GM12892 (cell line): Measurements from ENCODE around the gene TSR1.
A peak's percentile ranks its signal among the peaks of the same experiment; 100 is the strongest.
"Not testable (repeated sequence)": the region's sequence is repeated elsewhere in the genome, so short reads cannot be mapped to it uniquely, and the experiment has no call there.

ENCODE experiments used
- DNase-seq: peaks from one replicate; pipeline ENCODE4 v3.0.0; 2011; ENCODE audit not compliant: insufficient read length
- FAIRE-seq: peaks from 2 replicates; lab custom pipeline; 2011; peaks lifted over from hg19 to GRCh38; lab: Jason Lieb, UNC
- POLR2A ChIP-seq: IDR thresholded peaks from 2 replicates; pipeline ENCODE4 v1.6.1; 2011; ENCODE audit warnings: low read depth, low read length, control low read depth
- POLR2AphosphoS5 ChIP-seq: IDR thresholded peaks from 2 replicates; pipeline ENCODE4 v1.6.1; 2011; ENCODE audit warnings: low read depth, low read length, control low read depth
- TAF1 ChIP-seq: IDR thresholded peaks from 2 replicates; pipeline ENCODE4 v1.6.1; 2011; ENCODE audit warnings: low read depth, mild to moderate bottlenecking, control low read depth, low read length, borderline replicate concordance

TSR1 gene

GRCh38 chr17:2317796-2318195, 18.5 kb downstream of the TSR1 start:
- TF ChIP-seq POLR2A (no peak), POLR2AphosphoS5 (no peak), TAF1 (no peak)
- DNase-seq = no peak
- FAIRE-seq = no peak

- DNase-seq, FAIRE-seq: not testable (repeated sequence)
Observed at GRCh38 chr17:2316916-2317205, 19.4 kb downstream of the TSR1 start.

GRCh38 chr17:2312736-2313135, 23.5 kb downstream of the TSR1 start:
- FAIRE-seq (no peak), DNase-seq (no peak)
- TF ChIP-seq TAF1 (no peak), POLR2A (no peak), POLR2AphosphoS5 (no peak)

GRCh38 chr17:2309338-2310154, 26.7 kb downstream of the TSR1 start:
- no peak for TF ChIP-seq POLR2A
- TF ChIP-seq POLR2AphosphoS5 = no peak
- TF ChIP-seq TAF1 = no peak
- no peak for DNase-seq

GRCh38 chr17:2304931-2305330, 31.3 kb downstream of the TSR1 start:
- FAIRE-seq = peak; percentile 24
- DNase-seq = no peak
- no peak for TF ChIP-seq POLR2AphosphoS5
- TF ChIP-seq TAF1 = no peak
- no peak for TF ChIP-seq POLR2A

More at GRCh38 chr17:2309338-2310154, 26.7 kb downstream of the TSR1 start:
- no peak for FAIRE-seq

GRCh38 chr17:2303204-2304188, 32.8 kb downstream of the TSR1 start, which contains the start of the genes SMG6 and SRR:
TSS of gene SMG6 (minus strand) at chr17:2303785. CDS start at chr17:2303720, 65 bp downstream.
TSS of gene SRR (plus strand) at chr17:2303950. CDS start at chr17:2315561, 11,611 bp downstream.
- TF ChIP-seq POLR2A (peak; percentile 89), POLR2AphosphoS5 (peak; percentile 78), TAF1 (0 out of 2 replicates have a peak, but pooled peaks have one; percentile 62)
- FAIRE-seq = peak; percentile 96

GRCh38 chr17:2302778-2303203, 33.5 kb downstream of the TSR1 start:
- no peak for TF ChIP-seq POLR2AphosphoS5
- no peak for TF ChIP-seq TAF1
- TF ChIP-seq POLR2A = no peak
- no peak for DNase-seq
- FAIRE-seq = no peak

More at GRCh38 chr17:2303204-2304188, 32.8 kb downstream of the TSR1 start, which contains the start of the genes SMG6 and SRR:
- peak; percentile 98 for DNase-seq

- DNase-seq (no peak), FAIRE-seq (no peak)
- TF ChIP-seq POLR2A (no peak), TAF1 (no peak), POLR2AphosphoS5 (no peak)
Observed at GRCh38 chr17:2299756-2300155, 36.5 kb downstream of the TSR1 start.

- no peak for FAIRE-seq
- TF ChIP-seq TAF1 = no peak
- no peak for TF ChIP-seq POLR2AphosphoS5
- TF ChIP-seq POLR2A = no peak
- DNase-seq = no peak
Observed at GRCh38 chr17:2299136-2299535, 37.1 kb downstream of the TSR1 start.

GRCh38 chr17:2297023-2297422, 39.2 kb downstream of the TSR1 start:
- no peak for FAIRE-seq
- DNase-seq = no peak
- TF ChIP-seq TAF1 (no peak), POLR2A (no peak), POLR2AphosphoS5 (no peak)

- no peak for FAIRE-seq
- no peak for DNase-seq
Observed at GRCh38 chr17:2295575-2295974, 40.7 kb downstream of the TSR1 start.

More at GRCh38 chr17:2295575-2295974, 40.7 kb downstream of the TSR1 start:
- TF ChIP-seq TAF1 = no peak
- no peak for TF ChIP-seq POLR2A
- no peak for TF ChIP-seq POLR2AphosphoS5
